Measurements from ENCODE around the gene PAN2. TPM values are rescaled to one million over a fixed set of nuclear protein-coding genes. Genes with fewer than 3 reads are reported as not detected.

PAN2 gene
- total RNA-seq, 1 donor from 2014 or later, result 69.6 TPM

DNA sequence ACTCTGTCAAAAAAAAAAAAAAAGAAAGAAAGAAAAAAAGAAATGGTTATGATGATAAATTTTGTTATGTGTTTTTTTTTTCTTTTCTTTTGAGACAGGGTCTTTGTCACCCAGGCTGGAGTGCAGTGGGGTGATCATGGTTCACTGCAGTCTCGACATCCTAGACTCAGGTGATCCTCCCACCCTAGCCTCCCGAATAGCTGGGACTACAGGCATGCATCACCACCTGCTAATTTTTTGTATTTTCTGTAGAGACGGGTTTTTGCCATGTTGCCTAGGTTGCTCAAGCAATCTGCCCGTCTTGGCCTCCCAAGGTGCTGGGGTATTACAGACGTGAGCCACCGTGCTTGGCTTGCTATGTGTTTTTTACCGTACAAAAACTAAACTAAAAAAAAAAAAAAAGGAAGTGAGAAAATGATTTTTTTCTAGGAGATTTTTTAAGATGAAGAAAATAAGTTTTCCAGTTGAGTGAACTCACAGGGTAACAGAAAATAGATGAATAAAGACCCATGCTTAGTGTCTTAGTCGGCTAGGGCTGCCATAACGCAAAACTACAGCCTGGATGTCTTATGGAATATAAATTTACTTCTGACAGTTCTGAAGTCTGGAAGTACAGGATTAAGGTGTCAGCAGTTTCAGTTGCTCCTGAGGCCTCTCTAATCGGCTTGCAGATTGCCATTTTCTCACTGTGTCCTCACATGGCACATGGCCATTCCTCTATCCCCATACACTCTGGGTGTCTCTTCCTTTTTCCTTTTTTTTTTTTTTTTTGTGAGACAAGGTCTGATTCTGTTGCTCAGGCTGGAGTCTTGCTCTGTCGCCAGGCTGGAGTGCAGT is 42.0 kb upstream of the PAN2 start:
- peaks cover 15% of the 10 kb centered on the region for H3K27me3 Mint-ChIP-seq (ENCODE audit: low read depth)
- H3K27ac Mint-ChIP-seq (ENCODE audit: unreplicated experiment), result no peak overlapping the region
- peaks cover 5% of the 10 kb centered on the region for H3K36me3 Mint-ChIP-seq (ENCODE audit: low read depth)
- TF ChIP-seq, protein P1, sequence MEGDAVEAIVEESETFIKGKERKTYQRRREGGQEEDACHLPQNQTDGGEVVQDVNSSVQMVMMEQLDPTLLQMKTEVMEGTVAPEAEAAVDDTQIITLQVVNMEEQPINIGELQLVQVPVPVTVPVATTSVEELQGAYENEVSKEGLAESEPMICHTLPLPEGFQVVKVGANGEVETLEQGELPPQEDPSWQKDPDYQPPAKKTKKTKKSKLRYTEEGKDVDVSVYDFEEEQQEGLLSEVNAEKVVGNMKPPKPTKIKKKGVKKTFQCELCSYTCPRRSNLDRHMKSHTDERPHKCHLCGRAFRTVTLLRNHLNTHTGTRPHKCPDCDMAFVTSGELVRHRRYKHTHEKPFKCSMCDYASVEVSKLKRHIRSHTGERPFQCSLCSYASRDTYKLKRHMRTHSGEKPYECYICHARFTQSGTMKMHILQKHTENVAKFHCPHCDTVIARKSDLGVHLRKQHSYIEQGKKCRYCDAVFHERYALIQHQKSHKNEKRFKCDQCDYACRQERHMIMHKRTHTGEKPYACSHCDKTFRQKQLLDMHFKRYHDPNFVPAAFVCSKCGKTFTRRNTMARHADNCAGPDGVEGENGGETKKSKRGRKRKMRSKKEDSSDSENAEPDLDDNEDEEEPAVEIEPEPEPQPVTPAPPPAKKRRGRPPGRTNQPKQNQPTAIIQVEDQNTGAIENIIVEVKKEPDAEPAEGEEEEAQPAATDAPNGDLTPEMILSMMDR (conservative IDR thresholded peaks at IDR 0.05), result no peak
- no peak overlapping the region for H3K4me3 Mint-ChIP-seq
- H3K4me1 Mint-ChIP-seq, result no peaks in the 10 kb centered on the region
- H3K9me3 Mint-ChIP-seq, result peaks cover 12% of the 10 kb centered on the region
- no peak for DNase-seq (ENCODE audit: low read depth, low spot score)

DNA sequence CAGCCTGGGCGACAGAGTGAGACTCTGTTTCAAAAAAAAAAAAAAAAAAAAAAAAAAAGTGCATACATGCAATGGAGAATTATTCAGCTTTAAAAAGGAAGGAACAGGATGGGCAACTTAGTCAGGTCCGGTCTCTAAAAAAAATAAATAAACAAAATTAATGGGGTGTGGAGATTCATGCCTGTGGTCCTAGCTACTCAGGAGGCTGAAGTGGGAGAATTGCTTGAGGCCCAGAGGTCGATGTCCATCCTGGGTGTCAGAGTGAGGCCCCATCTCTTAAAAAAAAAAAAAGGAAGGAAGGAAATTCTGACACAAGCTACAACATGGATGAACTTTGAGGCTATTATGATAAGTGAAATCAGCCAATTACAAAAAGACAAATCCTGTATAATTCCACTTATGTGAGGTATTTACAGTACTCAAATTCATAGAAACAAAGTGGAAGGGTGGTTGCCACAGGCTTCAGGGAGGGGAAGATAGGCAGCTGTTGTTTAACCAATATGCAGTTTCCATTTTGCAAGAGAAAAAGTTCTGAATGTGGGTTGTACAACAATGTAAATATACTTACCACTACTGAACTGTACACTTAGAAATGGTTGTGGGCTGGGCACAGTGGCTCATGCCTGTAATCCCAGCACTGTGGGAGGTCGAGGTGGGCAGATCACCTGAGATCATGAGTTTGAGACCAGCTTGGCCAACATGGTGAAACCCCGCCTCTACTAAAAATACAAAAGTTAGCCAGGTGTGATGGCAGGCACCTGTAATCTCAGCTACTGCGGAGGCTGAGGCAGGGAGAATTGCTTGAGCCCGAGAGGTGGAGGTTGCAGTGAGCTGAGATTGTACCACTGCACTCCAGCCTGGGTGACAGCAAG is 41.2 kb upstream of the PAN2 start:
- TF ChIP-seq, protein P1 (conservative IDR thresholded peaks at IDR 0.05), result no peak
- Mint-ChIP-seq H3K9me3 (peaks cover 12% of the 10 kb centered on the region), H3K4me1 (no peaks in the 10 kb centered on the region), H3K36me3 (ENCODE audit: low read depth) (peaks cover 5% of the 10 kb centered on the region), H3K4me3 (no peak overlapping the region), H3K27me3 (ENCODE audit: low read depth) (peaks cover 18% of the 10 kb centered on the region), H3K27ac (ENCODE audit: unreplicated experiment) (no peak overlapping the region)
- no peak for DNase-seq (ENCODE audit: low read depth, low spot score)

DNA sequence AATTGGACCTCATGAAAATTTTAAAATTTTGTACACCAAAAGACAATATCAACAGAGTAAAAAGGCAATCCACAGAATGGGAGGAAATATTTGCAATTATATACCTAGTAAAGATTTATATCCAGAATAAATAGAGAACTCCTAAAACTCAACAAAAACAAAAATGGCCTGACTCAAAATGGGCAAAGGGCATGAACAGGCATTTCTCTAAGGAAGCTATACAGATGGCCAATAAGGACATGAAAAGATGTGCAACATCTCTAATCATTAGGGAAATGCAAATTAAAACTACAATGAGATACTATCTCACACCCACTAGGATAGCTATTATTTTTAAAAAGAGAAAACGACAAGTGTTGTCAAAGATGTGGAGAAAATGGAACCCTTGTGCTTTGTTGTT is 39.7 kb upstream of the PAN2 start:
- no peaks in the 10 kb centered on the region for H3K4me1 Mint-ChIP-seq
- no peak for DNase-seq (ENCODE audit: low read depth, low spot score)
- peaks cover 12% of the 10 kb centered on the region for H3K9me3 Mint-ChIP-seq
- H3K27me3 Mint-ChIP-seq (ENCODE audit: low read depth), result peaks cover 18% of the 10 kb centered on the region
- H3K27ac Mint-ChIP-seq (ENCODE audit: unreplicated experiment), result no peak overlapping the region
- TF ChIP-seq, protein P1 (conservative IDR thresholded peaks at IDR 0.05), result no peak
- H3K4me3 Mint-ChIP-seq, result no peak overlapping the region
- peaks cover 5% of the 10 kb centered on the region for H3K36me3 Mint-ChIP-seq (ENCODE audit: low read depth)

DNA sequence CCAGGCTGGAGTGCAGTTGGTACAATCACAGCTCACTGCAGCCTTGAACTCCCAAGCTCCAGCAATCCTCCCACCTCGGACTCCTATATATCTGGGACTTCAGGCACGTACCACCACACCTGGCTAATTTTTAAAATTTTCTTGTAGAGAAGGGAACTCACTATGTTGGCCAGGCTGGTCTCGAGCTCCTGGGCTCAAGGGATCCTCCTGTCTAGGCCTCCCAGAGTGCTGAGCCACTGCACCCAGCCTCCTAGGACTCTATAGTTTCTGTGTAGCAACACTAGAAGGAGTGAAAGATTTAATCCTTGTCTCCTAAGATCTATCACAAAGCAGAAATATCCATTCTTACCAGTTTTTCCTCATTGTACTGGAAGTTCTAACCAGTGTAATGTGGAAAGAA is 33.1 kb upstream of the PAN2 start:
- Mint-ChIP-seq H3K27ac (ENCODE audit: unreplicated experiment) (no peak overlapping the region), H3K9me3 (peaks cover 3% of the 10 kb centered on the region), H3K27me3 (ENCODE audit: low read depth) (peaks cover 22% of the 10 kb centered on the region), H3K36me3 (ENCODE audit: low read depth) (no peaks in the 10 kb centered on the region), H3K4me1 (no peaks in the 10 kb centered on the region), H3K4me3 (no peak overlapping the region)
- TF ChIP-seq, protein P1 (conservative IDR thresholded peaks at IDR 0.05), result no peak
- DNase-seq (ENCODE audit: low read depth, low spot score), result no peak

DNA sequence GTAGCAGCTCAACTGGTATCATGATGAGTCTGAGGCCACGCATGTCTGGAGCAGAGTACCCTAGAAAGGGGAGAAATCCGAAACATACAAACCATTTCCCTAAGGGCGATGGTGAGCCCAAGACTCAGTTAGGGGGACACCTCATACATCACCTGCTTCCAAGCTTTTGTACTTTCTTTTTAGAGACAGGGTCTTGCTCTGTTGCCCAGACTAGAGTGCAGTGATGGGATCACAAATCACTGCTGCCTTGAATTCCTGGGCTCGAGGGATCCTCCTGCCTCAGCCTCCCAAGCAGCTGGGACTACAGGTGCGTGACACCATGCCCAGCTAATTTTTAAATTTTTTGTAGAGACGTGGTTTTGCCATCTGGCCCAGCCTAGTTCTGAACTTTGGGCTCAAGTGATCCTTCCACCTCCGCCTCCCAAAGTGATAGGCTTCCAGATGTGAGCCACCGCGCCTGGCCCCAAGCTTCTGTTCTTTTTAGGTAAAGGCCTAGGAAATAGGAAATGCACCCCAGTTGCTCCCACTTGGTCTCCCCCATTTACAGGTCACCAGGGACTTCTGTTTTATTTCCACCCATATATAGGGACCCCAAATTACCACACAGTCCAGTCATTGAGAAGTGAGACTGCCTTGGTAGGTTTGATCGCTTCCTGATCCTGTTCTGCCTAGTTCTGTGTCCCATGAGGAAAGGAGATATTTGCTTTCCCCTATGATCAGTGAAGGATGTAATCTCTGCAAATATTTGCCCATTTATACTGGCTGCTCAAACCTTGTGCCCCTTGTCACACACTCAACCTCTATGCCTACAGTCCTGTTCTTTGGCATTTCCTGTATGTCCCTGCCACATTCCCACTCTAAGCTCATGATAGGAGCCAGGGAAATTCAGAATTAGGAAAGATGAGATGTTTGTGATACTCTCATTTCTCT is 28.6 kb upstream of the PAN2 start, which contains the start of gene APOF:
Gene APOF (minus strand): TSS at position 728 of the 930 bp plus-strand sequence. CDS start 112 bp downstream, at position 616.
- H3K27ac Mint-ChIP-seq (ENCODE audit: unreplicated experiment), result no peak within 1 kb of the TSS

More for the DNA sequence above, 28.6 kb upstream of the PAN2 start, which contains the start of gene APOF:
- Mint-ChIP-seq H3K36me3 (ENCODE audit: low read depth) (no peaks in the 10 kb centered on the region), H3K4me1 (peaks cover 19% of the 10 kb centered on the region), H3K4me3 (peak within 1 kb of the TSS; percentile 96), H3K27me3 (ENCODE audit: low read depth) (peaks cover 13% of the 10 kb centered on the region), H3K9me3 (no peaks in the 10 kb centered on the region)
- DNase-seq (ENCODE audit: low read depth, low spot score), result no peak
- TF ChIP-seq, protein P1 (conservative IDR thresholded peaks at IDR 0.05), result no peak

All from neural crest cell (in vitro differentiated cells).